Thyroid gland (tissue), 4 donors: ENCODE measurements around the gene CHAF1A. TPM values are rescaled to one million over a fixed set of nuclear protein-coding genes. Genes with fewer than 3 reads are reported as not detected.
A peak's percentile ranks its signal among the peaks of the same experiment; 100 is the strongest.

ENCODE experiments used
- DNase-seq, 2 donors: peaks; one replicate each; pipeline ENCODE4 v3.0.0-alpha.2; 2019
- H3K27ac ChIP-seq, 3 donors: fragments of 200-600 bp; sonication (generic); 1 replicate in 2 of 3; 2 replicates in 1 of 3; pipeline ENCODE4 v1.5.1; 2016 to 2019; ENCODE audit warnings: mild to moderate bottlenecking in 1 of 3, moderate library complexity in 1 of 3
- H3K27me3 ChIP-seq: fragments of 200-600 bp; sonication (generic); one replicate; pipeline ENCODE4 v1.5.1; 2019
- H3K36me3 ChIP-seq, 2 donors: fragments of 200-600 bp; sonication (generic); one replicate each; pipeline ENCODE4 v1.5.1; 2016 to 2019
- H3K4me1 ChIP-seq, 2 donors: fragments of 200-600 bp; sonication (generic); one replicate each; pipeline ENCODE4 v1.5.1; 2017 to 2019
- H3K4me3 ChIP-seq, 3 donors: fragments of 200-600 bp; sonication (generic); replicated peaks in 1 of 3; 1 replicate in 2 of 3; 2 replicates in 1 of 3; pipeline ENCODE4 v1.5.1; 2016; ENCODE audit warnings: mild to moderate bottlenecking in 1 of 3
- H3K9me3 ChIP-seq: fragments of 200-600 bp; sonication (generic); one replicate; pipeline ENCODE4 v1.5.1; 2017
- POLR2A ChIP-seq, 2 donors: fragments of 450-650 bp; IDR thresholded peaks; one replicate each; pipeline ENCODE4 v1.6.1; 2017; ENCODE audit warnings: antibody characterized with exemption in 2 of 2, mild to moderate bottlenecking in 2 of 2, moderate library complexity in 1 of 2
- WGBS, 2 donors: methylation state at CpG; one replicate each; pipeline ENCODE4 v1.1.5; 2017; 5-methylcytosine and 5-hydroxymethylcytosine counted together
- intact Hi-C: fragments of 100-400 bp; cut with DNase I; formaldehyde crosslinking; loops from one replicate; pipeline ENCODE4 v1.15.1; 2023
- total RNA-seq, 4 donors: library from RNA; depleted of rRNA; stranded (reverse); fragments of >200 nt; gene quantifications; one replicate each; pipeline ENCODE4 v1.2.3, GENCODE V29; 2016
- TF ChIP-seq, protein P1 (sequence below), 6 experiments: fragments of 200-600 bp in 3 of 6; fragments of 450-650 bp in 3 of 6; sonication (generic) in 3 of 6; IDR thresholded peaks; one replicate each; pipeline ENCODE4 v1.5.1; 2016 to 2019; ENCODE audit warnings: antibody characterized with exemption in 6 of 6, mild to moderate bottlenecking in 2 of 6, inconsistent platforms in 1 of 6, moderate library complexity in 1 of 6

The CHAF1A gene
- total RNA-seq, 4 donors from 2014 or later, result 4.1 to 5.1 (median 4.4) TPM

- Histone ChIP-seq H3K4me3 (no peak overlapping the region), H3K9me3 (no peaks in the 10 kb centered on the region), H3K4me1 (peaks cover 59 to 67% of the 10 kb centered on the region in 2 donors), H3K27ac (peak overlapping the region; percentile 63 to 76 (median 73)), H3K36me3 (peaks cover 11 to 14% of the 10 kb centered on the region in 2 donors), H3K27me3 (no peaks in the 10 kb centered on the region)
- intact Hi-C loops, result no loop called here
- peak; percentile 89 for DNase-seq
- TF ChIP-seq POLR2A (IDR thresholded peaks at IDR 0.05), result peak in 1 of 2 donors; percentile 42
- TF ChIP-seq, protein P1, sequence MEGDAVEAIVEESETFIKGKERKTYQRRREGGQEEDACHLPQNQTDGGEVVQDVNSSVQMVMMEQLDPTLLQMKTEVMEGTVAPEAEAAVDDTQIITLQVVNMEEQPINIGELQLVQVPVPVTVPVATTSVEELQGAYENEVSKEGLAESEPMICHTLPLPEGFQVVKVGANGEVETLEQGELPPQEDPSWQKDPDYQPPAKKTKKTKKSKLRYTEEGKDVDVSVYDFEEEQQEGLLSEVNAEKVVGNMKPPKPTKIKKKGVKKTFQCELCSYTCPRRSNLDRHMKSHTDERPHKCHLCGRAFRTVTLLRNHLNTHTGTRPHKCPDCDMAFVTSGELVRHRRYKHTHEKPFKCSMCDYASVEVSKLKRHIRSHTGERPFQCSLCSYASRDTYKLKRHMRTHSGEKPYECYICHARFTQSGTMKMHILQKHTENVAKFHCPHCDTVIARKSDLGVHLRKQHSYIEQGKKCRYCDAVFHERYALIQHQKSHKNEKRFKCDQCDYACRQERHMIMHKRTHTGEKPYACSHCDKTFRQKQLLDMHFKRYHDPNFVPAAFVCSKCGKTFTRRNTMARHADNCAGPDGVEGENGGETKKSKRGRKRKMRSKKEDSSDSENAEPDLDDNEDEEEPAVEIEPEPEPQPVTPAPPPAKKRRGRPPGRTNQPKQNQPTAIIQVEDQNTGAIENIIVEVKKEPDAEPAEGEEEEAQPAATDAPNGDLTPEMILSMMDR (IDR thresholded peaks at IDR 0.05), result peak in 1 of 6 experiments; percentile 5
- 7 to 23% methylated on average over 8 to 20 of the region's 25 CpGs for WGBS, 2 donors
Observed at GRCh38 chr19:4369109-4369887, 33.1 kb upstream of the CHAF1A start.

DNA sequence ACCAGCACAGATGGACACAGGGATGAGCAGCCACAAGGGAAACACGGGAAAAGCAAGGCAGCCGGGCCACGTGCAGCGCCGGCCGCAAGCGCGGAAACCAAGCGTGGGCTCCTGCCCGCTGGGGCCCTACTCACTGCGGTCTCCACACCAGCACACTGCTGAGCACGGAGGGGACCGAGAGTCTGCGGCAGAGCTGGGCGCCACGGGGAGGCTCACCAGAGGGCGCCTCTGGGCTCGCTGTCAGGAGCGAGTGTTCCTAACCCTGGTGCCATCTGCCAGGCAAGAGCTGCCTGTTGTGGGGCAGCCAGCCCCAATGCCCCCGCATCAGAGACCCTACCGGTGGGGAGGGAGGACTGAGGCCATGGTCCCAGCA, 32.6 kb upstream of the CHAF1A start:
- 54% methylated on average over 15 of the region's 21 CpGs; no CpG with 5 or more reads in 1 of the 2 donors for WGBS, 2 donors
- H3K9me3 ChIP-seq, result no peaks in the 10 kb centered on the region
- H3K27me3 ChIP-seq, result no peaks in the 10 kb centered on the region
- intact Hi-C loops, result no loop called here
- no peak for TF ChIP-seq POLR2A (IDR thresholded peaks at IDR 0.05)
- TF ChIP-seq, protein P1 (IDR thresholded peaks at IDR 0.05), result peak in 1 of 6 experiments; percentile 1
- no peak overlapping the region for H3K4me3 ChIP-seq
- peak in 1 of 2 donors; percentile 29 for DNase-seq
- peak overlapping the region; percentile 63 to 76 (median 73) for H3K27ac ChIP-seq
- peaks cover 11 to 14% of the 10 kb centered on the region in 2 donors for H3K36me3 ChIP-seq
- peaks cover 65 to 73% of the 10 kb centered on the region in 2 donors for H3K4me1 ChIP-seq

- no peak for DNase-seq
- Histone ChIP-seq H3K4me1 (peaks cover 71 to 80% of the 10 kb centered on the region in 2 donors), H3K4me3 (no peak overlapping the region), H3K9me3 (no peaks in the 10 kb centered on the region), H3K27me3 (no peaks in the 10 kb centered on the region), H3K27ac (peak overlapping the region; percentile 22 to 87 (median 29)), H3K36me3 (peaks cover 5 to 8% of the 10 kb centered on the region in 2 donors)
- 94 to 100% methylated on average over 4 to 7 of the region's 15 CpGs for WGBS, 2 donors
- TF ChIP-seq, protein P1 (IDR thresholded peaks at IDR 0.05), result no peak
- TF ChIP-seq POLR2A (IDR thresholded peaks at IDR 0.05), result no peak
- intact Hi-C loops, result no loop called here
Observed at GRCh38 chr19:4370418-4371041, 31.9 kb upstream of the CHAF1A start.

GRCh38 chr19:4371247-4372164, 30.9 kb upstream of the CHAF1A start:
- Histone ChIP-seq H3K27ac (peak overlapping the region; percentile 22 to 87 (median 29)), H3K9me3 (no peaks in the 10 kb centered on the region), H3K36me3 (no peaks in the 10 kb centered on the region), H3K27me3 (no peaks in the 10 kb centered on the region), H3K4me3 (no peak overlapping the region), H3K4me1 (peaks cover 78 to 90% of the 10 kb centered on the region in 2 donors)
- DNase-seq, result peak; percentile 61 to 69
- no peak for TF ChIP-seq POLR2A (IDR thresholded peaks at IDR 0.05)
- TF ChIP-seq, protein P1 (IDR thresholded peaks at IDR 0.05), result no peak
- 73 to 74% methylated on average over 29 to 31 of the region's 31 CpGs for WGBS, 2 donors
- intact Hi-C loops, result no loop called here
